PC-9 (cell line): ENCODE data around the gene BFSP2. TPM values are rescaled to one million over a fixed set of nuclear protein-coding genes. Genes with fewer than 3 reads are reported as not detected.

ENCODE experiments used
- BruUV-seq: library from RNA; stranded (reverse); fragments of 400-500 nt; replicated peaks from 2 replicates; lab custom pipeline; 2021; lab: Mats Ljungman, UMichigan
- CTCF ChIA-PET: fragments of 300-600 bp; sonication (Branson Sonifier 250); formaldehyde crosslinking; loops from one replicate; lab custom pipeline; 2022; ENCODE audit warnings: antibody characterized with exemption; lab: Charles Lee
- POLR2A ChIA-PET: fragments of 300-600 bp; sonication (Branson Sonifier 250); formaldehyde crosslinking; loops from one replicate; lab custom pipeline; 2022; ENCODE audit warnings: antibody characterized with exemption; ENCODE audit not compliant: unreplicated experiment; lab: Charles Lee
- DNase-seq, 2 experiments: peaks; one replicate each; pipeline versions ENCODE4 v3.0.0 to v3.0.0-alpha.2; 2015 to 2022; ENCODE audit warnings: mixed read lengths in 1 of 2
- H2AFZ ChIP-seq: fragments of 200-600 bp; sonication (generic); 2 replicates; pipeline ENCODE4 v1.8.1; 2017; ENCODE audit warnings: antibody characterized with exemption
- H3F3A ChIP-seq: fragments of 200-600 bp; sonication (generic); 2 replicates; pipeline ENCODE4 v1.8.1; 2017; ENCODE audit warnings: antibody characterized with exemption, mild to moderate bottlenecking, low read depth; ENCODE audit not compliant: insufficient read depth
- H3K27ac ChIP-seq: fragments of 200-600 bp; sonication (generic); 2 replicates; pipeline ENCODE4 v1.6.1; 2016; ENCODE audit warnings: mixed run types
- H3K27me3 ChIP-seq: fragments of 200-600 bp; sonication (generic); 2 replicates; pipeline ENCODE4 v1.6.1; 2016; ENCODE audit warnings: low read depth, mixed run types; ENCODE audit not compliant: insufficient read depth
- H3K36me3 ChIP-seq: fragments of 200-600 bp; sonication (generic); 2 replicates; pipeline ENCODE4 v1.6.1; 2016; ENCODE audit warnings: low read depth, mixed run types
- H3K4me1 ChIP-seq: fragments of 200-600 bp; sonication (generic); replicated peaks from 2 replicates; pipeline ENCODE4 v1.6.1; 2016; ENCODE audit warnings: mixed run types; ENCODE audit not compliant: insufficient read depth
- H3K4me2 ChIP-seq: fragments of 200-600 bp; sonication (generic); 2 replicates; pipeline ENCODE4 v1.6.1; 2017; ENCODE audit warnings: mixed run types
- H3K4me3 ChIP-seq: fragments of 200-600 bp; sonication (generic); 2 replicates; pipeline ENCODE4 v1.6.1; 2016; ENCODE audit warnings: mixed run types
- H3K79me2 ChIP-seq: fragments of 200-600 bp; sonication (generic); 2 replicates; pipeline ENCODE4 v1.6.1; 2017; ENCODE audit warnings: low read depth, mixed run types
- H3K9me2 ChIP-seq: fragments of 200-600 bp; sonication (generic); 2 replicates; pipeline ENCODE4 v1.8.1; 2017; ENCODE audit warnings: mild to moderate bottlenecking; ENCODE audit not compliant: insufficient read depth
- H3K9me3 ChIP-seq: fragments of 200-600 bp; sonication (generic); 2 replicates; pipeline ENCODE4 v1.8.1; 2016; ENCODE audit warnings: low read depth; ENCODE audit not compliant: insufficient read depth
- H4K20me1 ChIP-seq: fragments of 200-600 bp; sonication (generic); 2 replicates; pipeline ENCODE4 v1.8.1; 2017; ENCODE audit not compliant: insufficient read depth
- CTCF ChIP-seq: fragments of 200-600 bp; sonication (generic); conservative IDR thresholded peaks from 2 replicates; pipeline ENCODE4 v1.6.1; 2017; ENCODE audit warnings: mixed run types, antibody characterized with exemption, mild to moderate bottlenecking, moderate library complexity
- EZH2 ChIP-seq: fragments of 200-600 bp; sonication (generic); IDR thresholded peaks from 2 replicates; pipeline ENCODE4 v1.8.0; 2017; ENCODE audit warnings: antibody characterized with exemption, low read depth
- intact Hi-C: fragments of 100-400 bp; cut with micrococcal nuclease; formaldehyde crosslinking; loops from one replicate; pipeline ENCODE4 v1.10.0; 2022; ENCODE audit not compliant: unreplicated experiment
- total RNA-seq: library from RNA; stranded (reverse); gene quantifications from 2 replicates; pipeline ENCODE4 v1.2.3, GENCODE V29; 2021

Gene BFSP2
- total RNA-seq, 1 experiment from 2014 or later = not detected

DNA sequence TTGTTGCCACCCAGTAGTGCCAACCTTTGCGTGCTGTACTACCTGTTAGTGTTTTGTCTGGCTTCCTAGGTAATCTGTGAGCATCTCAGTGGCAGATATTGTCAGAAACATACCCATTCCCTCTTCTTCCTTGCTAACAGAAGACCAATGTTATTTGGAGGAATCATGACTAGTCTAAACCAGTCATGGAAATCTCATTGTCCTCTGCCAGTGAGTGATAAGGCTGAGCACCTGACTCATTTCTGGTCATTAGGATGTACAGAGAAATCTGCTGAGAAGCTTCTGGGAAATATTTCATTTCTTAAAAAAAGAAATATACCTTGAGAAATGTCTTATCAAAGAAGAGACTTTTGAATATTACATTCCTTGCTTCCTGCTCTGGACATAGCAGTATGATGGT, 103.6 kb downstream of the BFSP2 start:
- Histone ChIP-seq H3K4me2 (no peak overlapping the region), H4K20me1 (no peaks in the 10 kb centered on the region), H3K27me3 (no peaks in the 10 kb centered on the region), H3K4me1 (no peaks in the 10 kb centered on the region), H3K9me3 (no peaks in the 10 kb centered on the region), H2AFZ (no peak overlapping the region), H3K4me3 (no peak overlapping the region), H3K36me3 (no peaks in the 10 kb centered on the region), H3K27ac (no peak overlapping the region), H3K79me2 (no peaks in the 10 kb centered on the region), H3F3A (no peaks in the 10 kb centered on the region), H3K9me2 (no peaks in the 10 kb centered on the region)
- ChIA-PET POLR2A (no interaction called here), CTCF (interaction anchor here (0.6 kb wide), 1 partner anchor 16 kb away, joined by 3 read pairs; no protein-coding TSS in a partner anchor)
- no peak for DNase-seq
- no TSS peak for BruUV-seq
- intact Hi-C loops = no loop called here
- TF ChIP-seq EZH2 (no peak), CTCF (no peak)

GRCh38 chr3:133504736-133505135, 104.9 kb downstream of the BFSP2 start:
- no peaks in the 10 kb centered on the region for H3F3A ChIP-seq
- H3K36me3 ChIP-seq = no peaks in the 10 kb centered on the region
- H3K79me2 ChIP-seq = no peaks in the 10 kb centered on the region
- no peaks in the 10 kb centered on the region for H3K9me2 ChIP-seq
- no peak overlapping the region for H3K4me3 ChIP-seq
- intact Hi-C loops = no loop called here
- no peak for TF ChIP-seq CTCF
- TF ChIP-seq EZH2 = no peak
- POLR2A ChIA-PET = interaction anchor here (0.6 kb wide), 1 partner anchor 634 kb away, joined by 3 read pairs; no protein-coding TSS in a partner anchor
- H4K20me1 ChIP-seq = no peaks in the 10 kb centered on the region
- no peaks in the 10 kb centered on the region for H3K4me1 ChIP-seq
- no peaks in the 10 kb centered on the region for H3K27me3 ChIP-seq
- no peaks in the 10 kb centered on the region for H3K9me3 ChIP-seq
- BruUV-seq = no TSS peak
- H2AFZ ChIP-seq = no peak overlapping the region
- no peak for DNase-seq
- no peak overlapping the region for H3K4me2 ChIP-seq
- no peak overlapping the region for H3K27ac ChIP-seq
- CTCF ChIA-PET = no interaction called here

DNA sequence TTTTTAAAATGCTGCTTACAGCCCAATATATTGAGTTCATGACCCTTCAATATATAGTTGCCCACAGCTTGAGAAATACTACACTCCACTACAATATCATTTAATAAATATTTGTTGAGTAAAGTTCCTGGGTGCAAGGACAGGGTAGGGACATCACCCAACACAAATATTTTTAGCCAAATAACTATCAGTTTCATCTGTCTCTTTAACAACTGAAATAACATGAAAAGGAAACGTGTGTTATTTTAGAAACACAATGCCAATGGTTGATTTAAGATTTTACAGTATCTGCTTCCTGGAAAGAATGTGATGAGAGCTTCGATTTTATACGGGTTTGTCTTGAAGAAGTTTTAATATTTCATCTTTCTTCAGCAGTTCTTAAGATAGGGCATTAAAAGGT, 106.0 kb downstream of the BFSP2 start:
- no peaks in the 10 kb centered on the region for H3K9me2 ChIP-seq
- no peak overlapping the region for H2AFZ ChIP-seq
- DNase-seq = no peak
- H4K20me1 ChIP-seq = no peaks in the 10 kb centered on the region
- H3K27me3 ChIP-seq = no peaks in the 10 kb centered on the region
- no peaks in the 10 kb centered on the region for H3K4me1 ChIP-seq
- POLR2A ChIA-PET = no interaction called here
- intact Hi-C loops = no loop called here
- H3K4me3 ChIP-seq = no peak overlapping the region
- no peaks in the 10 kb centered on the region for H3K36me3 ChIP-seq
- TF ChIP-seq EZH2 = no peak
- no peak for TF ChIP-seq CTCF
- CTCF ChIA-PET = no interaction called here
- no peaks in the 10 kb centered on the region for H3K9me3 ChIP-seq
- H3K27ac ChIP-seq = no peak overlapping the region
- H3K79me2 ChIP-seq = no peaks in the 10 kb centered on the region
- no TSS peak for BruUV-seq
- H3F3A ChIP-seq = no peaks in the 10 kb centered on the region
- H3K4me2 ChIP-seq = no peak overlapping the region
